ENCODE data around the gene CGB8. TPM values are rescaled to one million over a fixed set of nuclear protein-coding genes. Genes with fewer than 3 reads are reported as not detected.

Gene CGB8
- total RNA-seq, 1 donor from 2014 or later: not detected

- Mint-ChIP-seq H3K9me3 (no peaks in the 10 kb centered on the region), H3K27me3 (ENCODE audit: low read depth) (peaks cover 38% of the 10 kb centered on the region), H3K27ac (no peak within 1 kb of the TSS), H3K4me3 (peak within 1 kb of the TSS; percentile 48), H3K4me1 (peaks cover 6% of the 10 kb centered on the region), H3K36me3 (peaks cover 15% of the 10 kb centered on the region)
- no peak for TF ChIP-seq CTCF (IDR thresholded peaks at IDR 0.05; ENCODE audit: unreplicated experiment)
- no peak for DNase-seq (ENCODE audit: low spot score in 2 of 2, unreplicated experiment in 2 of 2)
Measured at GRCh38 chr19:49017041-49017665, 31.8 kb downstream of the CGB8 start, which contains the start of gene LHB. TSS of gene LHB (minus strand) at chr19:49017091. CDS start at chr19:49017081, 10 bp downstream.

GRCh38 chr19:49016067-49016839 lies 32.7 kb downstream of the CGB8 start:
- no peak for DNase-seq (ENCODE audit: low spot score in 2 of 2, unreplicated experiment in 2 of 2)
- Mint-ChIP-seq H3K4me3 (no peak overlapping the region), H3K9me3 (no peaks in the 10 kb centered on the region), H3K4me1 (peaks cover 6% of the 10 kb centered on the region), H3K27ac (no peak overlapping the region), H3K36me3 (peaks cover 15% of the 10 kb centered on the region), H3K27me3 (ENCODE audit: low read depth) (peaks cover 30% of the 10 kb centered on the region)
- no peak for TF ChIP-seq CTCF (IDR thresholded peaks at IDR 0.05; ENCODE audit: unreplicated experiment)

DNA sequence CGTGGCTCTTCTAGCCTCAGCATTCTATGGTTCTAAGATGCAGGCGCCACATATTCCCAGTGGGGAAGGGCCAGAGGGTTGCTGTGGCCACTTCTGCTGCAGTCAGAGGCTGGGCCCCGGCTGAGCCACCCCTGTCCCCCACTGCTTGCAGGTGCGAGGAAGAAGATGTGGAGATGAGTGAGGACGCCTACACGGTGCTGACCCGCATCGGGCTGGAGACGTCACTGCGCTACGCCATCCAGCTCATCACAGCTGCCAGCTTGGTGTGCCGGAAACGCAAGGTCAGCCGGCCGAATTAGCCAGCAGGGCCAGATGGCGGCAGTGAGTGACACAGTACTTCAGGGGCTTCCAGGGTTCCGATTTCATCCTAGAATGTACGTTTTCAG lies 34.0 kb downstream of the CGB8 start:
- Mint-ChIP-seq H3K9me3 (no peaks in the 10 kb centered on the region), H3K36me3 (peaks cover 22% of the 10 kb centered on the region), H3K27me3 (ENCODE audit: low read depth) (peaks cover 16% of the 10 kb centered on the region), H3K27ac (no peak overlapping the region), H3K4me1 (peaks cover 4% of the 10 kb centered on the region), H3K4me3 (no peak overlapping the region)
- no peak for DNase-seq (ENCODE audit: low spot score in 2 of 2, unreplicated experiment in 2 of 2)
- TF ChIP-seq CTCF (IDR thresholded peaks at IDR 0.05; ENCODE audit: unreplicated experiment): no peak

GRCh38 chr19:49014123-49014869 lies 34.6 kb downstream of the CGB8 start:
- Mint-ChIP-seq H3K9me3 (no peaks in the 10 kb centered on the region), H3K36me3 (peaks cover 22% of the 10 kb centered on the region), H3K27ac (no peak overlapping the region), H3K4me3 (no peak overlapping the region), H3K4me1 (peaks cover 4% of the 10 kb centered on the region), H3K27me3 (ENCODE audit: low read depth) (peaks cover 11% of the 10 kb centered on the region)
- TF ChIP-seq CTCF (IDR thresholded peaks at IDR 0.05; ENCODE audit: unreplicated experiment): no peak
- no peak for DNase-seq (ENCODE audit: low spot score in 2 of 2, unreplicated experiment in 2 of 2)

DNA sequence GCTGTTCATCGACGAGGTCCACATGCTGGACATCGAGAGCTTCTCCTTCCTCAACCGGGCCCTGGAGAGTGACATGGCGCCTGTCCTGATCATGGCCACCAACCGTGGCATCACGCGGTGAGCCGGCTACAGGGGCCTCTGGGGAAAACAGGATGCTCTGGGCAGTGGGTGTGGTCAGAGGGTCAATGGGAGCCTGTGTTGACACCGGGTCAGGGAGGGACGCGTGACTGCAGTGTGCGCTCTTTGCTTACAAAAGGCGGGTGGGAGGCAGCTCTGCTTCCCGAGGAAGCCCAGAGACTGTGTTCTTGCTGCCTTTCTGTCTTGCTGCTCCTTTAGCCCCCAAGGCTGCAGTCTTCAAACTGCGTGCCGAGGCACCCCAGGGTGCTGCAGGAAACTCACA lies 37.7 kb downstream of the CGB8 start:
- no peak overlapping the region for H3K4me3 Mint-ChIP-seq
- no peak for DNase-seq (ENCODE audit: low spot score in 2 of 2, unreplicated experiment in 2 of 2)
- H3K4me1 Mint-ChIP-seq: no peaks in the 10 kb centered on the region
- H3K27me3 Mint-ChIP-seq (ENCODE audit: low read depth): no peaks in the 10 kb centered on the region
- no peaks in the 10 kb centered on the region for H3K9me3 Mint-ChIP-seq
- TF ChIP-seq CTCF (IDR thresholded peaks at IDR 0.05; ENCODE audit: unreplicated experiment): no peak
- H3K27ac Mint-ChIP-seq: no peak overlapping the region
- peaks cover 28% of the 10 kb centered on the region for H3K36me3 Mint-ChIP-seq
